H1 (cell line): ENCODE measurements around the gene TEX264. TPM values are rescaled to one million over a fixed set of nuclear protein-coding genes. Genes with fewer than 3 reads are reported as not detected.

Source experiments
- CTCF ChIA-PET: fragments of 300-600 bp; sonication (Branson Sonifier 250); formaldehyde crosslinking; loops from one replicate; lab custom pipeline; 2021; ENCODE audit not compliant: partially characterized antibody; lab: Charles Lee
- POLR2A ChIA-PET: fragments of 300-600 bp; sonication (Branson Sonifier 250); formaldehyde crosslinking; loops from one replicate; lab custom pipeline; 2021; ENCODE audit warnings: inconsistent platforms; ENCODE audit not compliant: partially characterized antibody; lab: Charles Lee
- DNase-seq, 2 experiments: peaks; one replicate each; pipeline versions ENCODE4 v3.0.0 to v3.0.0-alpha.2; 2010 to 2022; ENCODE audit warnings: low spot score in 2 of 2, low read depth in 1 of 2, mixed read lengths in 1 of 2
- FAIRE-seq: peaks from 2 replicates; lab custom pipeline; 2011; peaks lifted over from hg19 to GRCh38; lab: Jason Lieb, UNC
- H2AFZ ChIP-seq: 2 replicates; pipeline ENCODE4 v1.8.1; 2012; ENCODE audit warnings: low read length, inconsistent platforms
- H2AK5ac ChIP-seq: 2 replicates; pipeline ENCODE4 v1.6.1; 2013; ENCODE audit warnings: low read depth, low read length
- H2BK120ac ChIP-seq: replicated peaks from 2 replicates; pipeline ENCODE3; 2013; ENCODE audit warnings: low read depth, low read length, inconsistent platforms
- H2BK12ac ChIP-seq: 2 replicates; pipeline ENCODE4 v1.6.1; 2013; ENCODE audit warnings: low read depth, low read length
- H2BK15ac ChIP-seq: 2 replicates; pipeline ENCODE4 v1.6.1; 2013; ENCODE audit warnings: low read length
- H2BK20ac ChIP-seq: 2 replicates; pipeline ENCODE4 v1.6.1; 2013; ENCODE audit warnings: low read length
- H2BK5ac ChIP-seq: 2 replicates; pipeline ENCODE4 v1.6.1; 2013; ENCODE audit warnings: low read depth, low read length
- H3K14ac ChIP-seq: 2 replicates; pipeline ENCODE4 v1.6.1; 2013; ENCODE audit warnings: inconsistent platforms; ENCODE audit not compliant: insufficient read length
- H3K18ac ChIP-seq: 2 replicates; pipeline ENCODE4 v1.6.1; 2013; ENCODE audit warnings: low read length; ENCODE audit errors: extremely low read depth
- H3K23ac ChIP-seq: 2 replicates; pipeline ENCODE4 v1.6.1; 2013; ENCODE audit warnings: inconsistent platforms; ENCODE audit not compliant: insufficient read length
- H3K23me2 ChIP-seq: 2 replicates; pipeline ENCODE4 v1.6.1; 2013; ENCODE audit warnings: low read depth, low read length
- H3K27ac ChIP-seq: 2 replicates; pipeline ENCODE4 v1.6.1; 2011; ENCODE audit warnings: low read depth, low read length, inconsistent platforms
- H3K27me3 ChIP-seq, 4 experiments: replicated peaks in 1 of 4; 1 replicate in 1 of 4; 2 replicates in 3 of 4; pipeline versions ENCODE4 v1.6.1 to v1.8.1; 2011 to 2013; ENCODE audit warnings: low read length in 3 of 4, mild to moderate bottlenecking in 3 of 4, inconsistent platforms in 2 of 4, mixed read lengths in 2 of 4, moderate library complexity in 1 of 4; ENCODE audit not compliant: control insufficient read depth in 3 of 4, insufficient read depth in 3 of 4; ENCODE audit errors: extremely low read depth in 1 of 4
- H3K36me3 ChIP-seq, 4 experiments: 2 replicates each; pipeline versions ENCODE4 v1.6.1 to v1.8.1; 2011 to 2013; ENCODE audit warnings: mild to moderate bottlenecking in 4 of 4, low read length in 3 of 4, moderate library complexity in 2 of 4, control low read depth in 1 of 4, inconsistent platforms in 1 of 4; ENCODE audit not compliant: insufficient read depth in 4 of 4, control insufficient read depth in 2 of 4
- H3K4ac ChIP-seq: replicated peaks from 2 replicates; pipeline ENCODE3; 2013; ENCODE audit warnings: low read length, low read depth, mixed read lengths, inconsistent platforms; ENCODE audit not compliant: insufficient read length
- H3K4me1 ChIP-seq, 4 experiments: replicated peaks in 1 of 4; 1 replicate in 1 of 4; 2 replicates in 3 of 4; pipeline versions ENCODE4 v1.6.1 to v1.8.1; 2011 to 2013; ENCODE audit warnings: low read length in 3 of 4, inconsistent platforms in 2 of 4, mixed read lengths in 1 of 4; ENCODE audit not compliant: insufficient read depth in 4 of 4, control insufficient read depth in 3 of 4
- H3K4me2 ChIP-seq, 2 experiments: 2 replicates each; pipeline versions ENCODE4 v1.6.1 to v1.8.1; 2011 to 2013; ENCODE audit warnings: low read depth in 2 of 2, low read length in 2 of 2, control low read depth in 1 of 2, inconsistent platforms in 1 of 2, mild to moderate bottlenecking in 1 of 2; ENCODE audit not compliant: insufficient read depth in 1 of 2
- H3K4me3 ChIP-seq, 4 experiments: fragments of 200-600, 300-600 bp in 1 of 4; sonication (generic), shearing (Covaris generic), sonication (Bioruptor Twin) in 1 of 4; 2 replicates each; pipeline versions ENCODE4 v1.5.1 to v1.8.1; 2011 to 2016; ENCODE audit warnings: low read length in 4 of 4, low read depth in 3 of 4, control low read depth in 2 of 4, inconsistent platforms in 2 of 4, mild to moderate bottlenecking in 2 of 4, mixed read lengths in 1 of 4, moderate library complexity in 1 of 4; ENCODE audit not compliant: insufficient read depth in 2 of 4; ENCODE audit errors: extremely low read depth in 1 of 4
- H3K56ac ChIP-seq: replicated peaks from 2 replicates; pipeline ENCODE3; 2013; ENCODE audit warnings: low read depth, mild to moderate bottlenecking, mixed read lengths, low read length, inconsistent platforms; ENCODE audit not compliant: insufficient read length
- H3K79me1 ChIP-seq: 2 replicates; pipeline ENCODE4 v1.6.1; 2013; ENCODE audit warnings: low read depth, low read length, control low read depth
- H3K79me2 ChIP-seq, 2 experiments: 2 replicates each; pipeline versions ENCODE4 v1.6.1 to v1.8.1; 2012 to 2013; ENCODE audit warnings: low read length in 2 of 2, mild to moderate bottlenecking in 2 of 2, inconsistent platforms in 1 of 2; ENCODE audit not compliant: insufficient read depth in 2 of 2, control insufficient read depth in 1 of 2
- H3K9ac ChIP-seq, 4 experiments: replicated peaks in 1 of 4; 1 replicate in 1 of 4; 2 replicates in 3 of 4; pipeline versions ENCODE4 v1.6.1 to v1.8.1; 2011 to 2013; ENCODE audit warnings: low read depth in 3 of 4, low read length in 3 of 4, control low read depth in 2 of 4, mild to moderate bottlenecking in 2 of 4, moderate library complexity in 2 of 4, inconsistent platforms in 1 of 4; ENCODE audit errors: extremely low read depth in 1 of 4
- H3K9me3 ChIP-seq, 2 experiments: 2 replicates each; pipeline versions ENCODE4 v1.6.1 to v1.8.1; 2012 to 2013; ENCODE audit warnings: mild to moderate bottlenecking in 2 of 2, moderate library complexity in 2 of 2, control low read depth in 1 of 2, inconsistent platforms in 1 of 2, low read depth in 1 of 2, low read length in 1 of 2, mixed read lengths in 1 of 2; ENCODE audit not compliant: insufficient read depth in 2 of 2
- H4K20me1 ChIP-seq, 2 experiments: replicated peaks in 1 of 2; 2 replicates each; pipeline versions ENCODE3 to v1.8.1; 2011 to 2013; ENCODE audit warnings: inconsistent platforms in 2 of 2, low read length in 2 of 2, mild to moderate bottlenecking in 1 of 2; ENCODE audit not compliant: insufficient read depth in 2 of 2, control insufficient read depth in 1 of 2
- H4K5ac ChIP-seq: 2 replicates; pipeline ENCODE4 v1.6.1; 2013; ENCODE audit warnings: low read length, low read depth, mixed read lengths, inconsistent platforms; ENCODE audit not compliant: insufficient read length
- H4K8ac ChIP-seq: 2 replicates; pipeline ENCODE4 v1.8.0; 2013; ENCODE audit warnings: mild to moderate bottlenecking, moderate library complexity, low read length, inconsistent platforms; ENCODE audit not compliant: insufficient read depth; ENCODE audit errors: extremely low read depth
- H4K91ac ChIP-seq: replicated peaks from 2 replicates; pipeline ENCODE3; 2013; ENCODE audit warnings: low read length, mixed read lengths, inconsistent platforms; ENCODE audit not compliant: insufficient read length
- BACH1 ChIP-seq: IDR thresholded peaks from 2 replicates; pipeline ENCODE4 v1.6.1; 2012; ENCODE audit warnings: low read length, improper control_type of control experiment
- CHD2 ChIP-seq: IDR thresholded peaks from 2 replicates; pipeline ENCODE4 v1.6.1; 2012; ENCODE audit warnings: low read length, improper control_type of control experiment
- GABPA ChIP-seq: IDR thresholded peaks from 2 replicates; pipeline ENCODE4 v1.6.1; 2011; ENCODE audit warnings: mild to moderate bottlenecking, low read length, moderate library complexity, borderline replicate concordance; ENCODE audit not compliant: insufficient read depth
- GTF2F1 ChIP-seq: IDR thresholded peaks from 2 replicates; pipeline ENCODE4 v1.6.1; 2012; ENCODE audit warnings: low read depth, low read length, improper control_type of control experiment, borderline replicate concordance
- HDAC2 ChIP-seq, 2 experiments: fragments of 300-600 bp in 1 of 2; sonication (generic) in 1 of 2; IDR thresholded peaks; 2 replicates each; pipeline ENCODE4 v1.6.1; 2011 to 2012; ENCODE audit warnings: low read depth in 2 of 2, low read length in 2 of 2, mild to moderate bottlenecking in 2 of 2, moderate library complexity in 2 of 2, borderline replicate concordance in 1 of 2, inconsistent platforms in 1 of 2
- POLR2A ChIP-seq, 2 experiments: IDR thresholded peaks; 1 replicate in 1 of 2; 2 replicates in 1 of 2; pipeline ENCODE4 v1.6.1; 2011; ENCODE audit warnings: low read depth in 2 of 2, low read length in 2 of 2, mild to moderate bottlenecking in 2 of 2; ENCODE audit errors: control extremely low read depth in 1 of 2
- SIRT6 ChIP-seq: IDR thresholded peaks from one replicate; pipeline ENCODE4 v1.7.1; 2012; ENCODE audit warnings: low read length, inconsistent platforms
- TBP ChIP-seq: IDR thresholded peaks from 2 replicates; pipeline ENCODE4 v1.6.1; 2011; ENCODE audit warnings: low read depth, low read length, improper control_type of control experiment
- WGBS, 2 experiments: shearing (Covaris generic) in 1 of 2; methylation state at CpG; one replicate each; pipeline versions ENCODE4 v1.1.6 to v1.1.7; 2013 to 2015; ENCODE audit warnings: low lambda C conversion rate in 2 of 2, mixed read lengths in 2 of 2, inconsistent platforms in 1 of 2, low coverage in 1 of 2, missing lambda C conversion rate in 1 of 2; ENCODE audit not compliant: insufficient replicate concordance in 2 of 2, insufficient coverage in 1 of 2, insufficient read length in 1 of 2; ENCODE audit errors: extremely low coverage in 1 of 2, missing lambda C conversion rate in 1 of 2; 5-methylcytosine and 5-hydroxymethylcytosine counted together
- polyA plus RNA-seq, 7 experiments: library from polyadenylated mRNA; depleted of rRNA in 3 of 7; stranded (reverse) in 5 of 7; unstranded in 2 of 7; fragments of >200 nt in 5 of 7; fragments of 200-250 nt in 2 of 7; gene quantifications; 1 replicate in 5 of 7; 2 replicates in 1 of 7; 4 replicates in 1 of 7; pipeline versions ENCODE4 v1.2.1 to v1.2.3, GENCODE V29; 2011 to 2013; ENCODE audit warnings: missing spikeins in 2 of 7, mixed read lengths in 2 of 7
- total RNA-seq: library from RNA; stranded (reverse); fragmentation: NEBNext Ultra II Directional; extraction: Animal tissue kit (Norgen Biotek cat#: 25700); gene quantifications from 2 replicates; pipeline ENCODE4 v1.2.1, GENCODE V29; 2021
- TF ChIP-seq, protein P1 (sequence below): IDR thresholded peaks from 2 replicates; pipeline ENCODE4 v1.6.1; 2012; ENCODE audit warnings: inconsistent platforms

TEX264 gene
- total and polyA plus RNA-seq, 2 of the 8 experiments (the other 6 are each of a cell fraction or from before 2014, with no cell fraction given), result 11.2 to 35.6 TPM

- H3K23ac ChIP-seq, result no peak overlapping the region
- no peak overlapping the region for H3K4ac ChIP-seq
- no peaks in the 10 kb centered on the region for H3K27me3 ChIP-seq
- H3K4me1 ChIP-seq, result peaks cover 0 to under 1% (median 0%) of the 10 kb centered on the region in 4 experiments; a peak in 1 of 7 replicates
- H3K4me3 ChIP-seq, result no peak overlapping the region
- H4K20me1 ChIP-seq, result peaks cover 0 to 3% of the 10 kb centered on the region in 2 experiments
- no peak overlapping the region for H2BK5ac ChIP-seq
- H3K79me2 ChIP-seq, result no peaks in the 10 kb centered on the region
- no peak overlapping the region for H3K27ac ChIP-seq
- ChIA-PET CTCF (interaction anchor here (1.1 to 4.4 kb wide), 7 partner anchors 12 to 104 kb away, joined by 3 to 41 read pairs (median 5); no protein-coding TSS in a partner anchor), POLR2A (no interaction called here)
- no peaks in the 10 kb centered on the region for H3K36me3 ChIP-seq
- no peak overlapping the region for H2BK20ac ChIP-seq
- H2BK120ac ChIP-seq, result no peak overlapping the region
- no peaks in the 10 kb centered on the region for H3K23me2 ChIP-seq
- FAIRE-seq (no peak), DNase-seq (no peak)
- no peak overlapping the region for H2AK5ac ChIP-seq
- H3K9ac ChIP-seq, result no peak overlapping the region
- H3K56ac ChIP-seq, result no peak overlapping the region
- no peak overlapping the region for H2AFZ ChIP-seq
- no peak overlapping the region for H2BK15ac ChIP-seq
- H3K9me3 ChIP-seq, result no peaks in the 10 kb centered on the region
- no peak overlapping the region for H3K14ac ChIP-seq
- 97% methylated on average over 8 of the region's 8 CpGs; no CpG with 5 or more reads in 1 of the 2 experiments for WGBS, 2 experiments
- no peak overlapping the region for H4K5ac ChIP-seq
- H3K79me1 ChIP-seq, result no peaks in the 10 kb centered on the region
- no peak overlapping the region for H4K91ac ChIP-seq
- no peak for TF ChIP-seq POLR2A (IDR thresholded peaks at IDR 0.05; ENCODE audit: control extremely low read depth in 1 of 2, low read depth in 2 of 2, low read length in 2 of 2)
- no peak for TF ChIP-seq GABPA
- TF ChIP-seq, protein P1, sequence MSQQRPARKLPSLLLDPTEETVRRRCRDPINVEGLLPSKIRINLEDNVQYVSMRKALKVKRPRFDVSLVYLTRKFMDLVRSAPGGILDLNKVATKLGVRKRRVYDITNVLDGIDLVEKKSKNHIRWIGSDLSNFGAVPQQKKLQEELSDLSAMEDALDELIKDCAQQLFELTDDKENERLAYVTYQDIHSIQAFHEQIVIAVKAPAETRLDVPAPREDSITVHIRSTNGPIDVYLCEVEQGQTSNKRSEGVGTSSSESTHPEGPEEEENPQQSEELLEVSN, result no peak
- TF ChIP-seq SIRT6, result no peak
- no peak for TF ChIP-seq TBP
- TF ChIP-seq CHD2, result no peak
- TF ChIP-seq BACH1, result no peak
- TF ChIP-seq GTF2F1, result no peak
- TF ChIP-seq HDAC2 (IDR thresholded peaks at IDR 0.05; ENCODE audit: borderline replicate concordance in 1 of 2, low read depth in 2 of 2, low read length in 2 of 2), result no peak
- TF ChIP-seq, all 59 proteins: peak for 0
- Histone ChIP-seq H4K8ac (no peak overlapping the region), H3K18ac (no peak overlapping the region), H3K4me2 (no peak overlapping the region), H2BK12ac (no peak overlapping the region)
Observed at GRCh38 chr3:51715977-51716294, 44.9 kb downstream of the TEX264 start.
